ENCODE results near the gene MANF.

Gene MANF

DNA sequence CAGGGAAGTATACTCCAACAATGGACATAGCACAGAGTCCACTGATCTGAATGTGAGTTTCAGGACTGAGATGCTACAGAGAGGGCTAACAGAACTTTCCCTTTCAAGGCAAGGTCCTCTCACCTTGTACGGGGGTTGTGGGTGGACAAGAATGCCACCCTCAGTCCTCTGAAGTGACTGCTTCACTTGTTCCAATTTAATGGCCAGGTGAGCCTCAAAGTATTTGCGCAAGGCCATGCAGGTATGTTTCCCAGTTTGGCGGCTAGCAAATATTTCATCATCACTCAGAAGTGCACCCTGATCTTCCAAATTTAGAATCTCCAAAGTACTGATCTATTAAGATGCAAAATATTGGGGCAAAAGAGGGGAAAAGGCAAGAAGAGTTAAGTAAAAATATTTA, 44.0 kb downstream of the MANF start:
- TF ChIP-seq, protein P1, sequence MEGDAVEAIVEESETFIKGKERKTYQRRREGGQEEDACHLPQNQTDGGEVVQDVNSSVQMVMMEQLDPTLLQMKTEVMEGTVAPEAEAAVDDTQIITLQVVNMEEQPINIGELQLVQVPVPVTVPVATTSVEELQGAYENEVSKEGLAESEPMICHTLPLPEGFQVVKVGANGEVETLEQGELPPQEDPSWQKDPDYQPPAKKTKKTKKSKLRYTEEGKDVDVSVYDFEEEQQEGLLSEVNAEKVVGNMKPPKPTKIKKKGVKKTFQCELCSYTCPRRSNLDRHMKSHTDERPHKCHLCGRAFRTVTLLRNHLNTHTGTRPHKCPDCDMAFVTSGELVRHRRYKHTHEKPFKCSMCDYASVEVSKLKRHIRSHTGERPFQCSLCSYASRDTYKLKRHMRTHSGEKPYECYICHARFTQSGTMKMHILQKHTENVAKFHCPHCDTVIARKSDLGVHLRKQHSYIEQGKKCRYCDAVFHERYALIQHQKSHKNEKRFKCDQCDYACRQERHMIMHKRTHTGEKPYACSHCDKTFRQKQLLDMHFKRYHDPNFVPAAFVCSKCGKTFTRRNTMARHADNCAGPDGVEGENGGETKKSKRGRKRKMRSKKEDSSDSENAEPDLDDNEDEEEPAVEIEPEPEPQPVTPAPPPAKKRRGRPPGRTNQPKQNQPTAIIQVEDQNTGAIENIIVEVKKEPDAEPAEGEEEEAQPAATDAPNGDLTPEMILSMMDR (IDR thresholded peaks at IDR 0.05), result no peak
- Histone ChIP-seq H3K36me3 (peaks cover 46 to 86% (median 59%) of the 10 kb centered on the region in 3 donors), H3K4me1 (no peaks in the 10 kb centered on the region), H3K4me3 (no peak overlapping the region), H3K9me3 (no peaks in the 10 kb centered on the region), H3K27ac (no peak overlapping the region), H3K27me3 (no peaks in the 10 kb centered on the region)
- DNase-seq, result no peak
- intact Hi-C loops (cut with DNase I; ENCODE audit: low total_unique reads), result no loop called here

GRCh38 chr3:51434110-51434509, 49.0 kb downstream of the MANF start:
- Histone ChIP-seq H3K9me3 (no peaks in the 10 kb centered on the region), H3K4me1 (peaks cover 0 to 5% (median 0%) of the 10 kb centered on the region in 4 donors), H3K36me3 (peaks cover 34 to 76% (median 36%) of the 10 kb centered on the region in 3 donors), H3K4me3 (no peak overlapping the region), H3K27ac (no peak overlapping the region), H3K27me3 (no peaks in the 10 kb centered on the region)
- DNase-seq, result no peak
- intact Hi-C loops (cut with DNase I; ENCODE audit: low total_unique reads), result no loop called here
- TF ChIP-seq, protein P1 (IDR thresholded peaks at IDR 0.05), result no peak

GRCh38 chr3:51434746-51435327, 49.7 kb downstream of the MANF start:
- Histone ChIP-seq H3K27ac (no peak overlapping the region), H3K36me3 (peaks cover 35 to 76% (median 35%) of the 10 kb centered on the region in 3 donors), H3K9me3 (no peaks in the 10 kb centered on the region), H3K4me1 (peaks cover 0 to 5% (median 0%) of the 10 kb centered on the region in 4 donors), H3K4me3 (no peak overlapping the region), H3K27me3 (no peaks in the 10 kb centered on the region)
- TF ChIP-seq, protein P1 (IDR thresholded peaks at IDR 0.05), result peak; percentile 33 to 41
- intact Hi-C loops (cut with DNase I; ENCODE audit: low total_unique reads), result no loop called here
- no peak for DNase-seq

DNA sequence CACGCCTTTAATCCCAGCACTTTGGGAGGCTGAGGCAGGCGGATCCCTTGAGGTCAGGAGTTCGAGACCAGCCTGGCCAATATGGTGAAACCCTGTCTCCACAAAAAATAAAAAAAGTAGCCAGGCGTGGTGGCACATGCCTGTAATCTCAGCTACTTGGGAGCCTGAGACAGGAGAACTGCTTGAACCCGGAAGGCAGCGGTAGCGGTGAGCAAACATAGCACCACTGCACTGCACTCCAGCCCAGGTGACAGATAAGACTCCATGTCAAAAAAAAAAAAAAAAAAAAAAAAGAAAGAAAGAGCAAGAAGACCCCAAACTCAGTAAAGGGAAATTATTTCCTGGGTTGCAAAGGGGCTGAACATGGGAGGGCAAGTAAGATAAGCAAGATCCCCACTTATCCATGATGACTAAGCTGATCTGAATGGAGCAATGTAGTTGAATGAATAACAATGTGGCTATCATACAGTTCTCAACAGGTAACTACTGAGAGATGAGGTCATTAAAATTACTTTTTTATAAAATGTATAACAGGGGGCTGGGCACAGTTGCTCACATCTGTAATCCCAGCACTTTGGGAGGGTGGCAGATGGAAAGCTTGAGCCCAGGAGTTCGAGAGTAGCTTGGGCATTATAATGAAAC, 52.0 kb downstream of the MANF start:
- Histone ChIP-seq H3K36me3 (peaks cover 37 to 76% (median 37%) of the 10 kb centered on the region in 3 donors), H3K27me3 (no peaks in the 10 kb centered on the region), H3K4me1 (peaks cover 0 to 5% (median 0%) of the 10 kb centered on the region in 4 donors), H3K4me3 (no peak overlapping the region), H3K9me3 (no peaks in the 10 kb centered on the region), H3K27ac (no peak overlapping the region)
- TF ChIP-seq, protein P1 (IDR thresholded peaks at IDR 0.05), result no peak
- intact Hi-C loops (cut with DNase I; ENCODE audit: low total_unique reads), result no loop called here
- no peak for DNase-seq

Data from tibial artery (tissue), 4 donors.